ENCODE data around the gene KRTAP4-8.
"Not testable (repeated sequence)": the region's sequence is repeated elsewhere in the genome, so short reads cannot be mapped to it uniquely, and the experiment has no call there.

The KRTAP4-8 gene

GRCh38 chr17:41107941-41108450 is 10.1 kb upstream of the KRTAP4-8 start:
- no peak for DNase-seq

DNA sequence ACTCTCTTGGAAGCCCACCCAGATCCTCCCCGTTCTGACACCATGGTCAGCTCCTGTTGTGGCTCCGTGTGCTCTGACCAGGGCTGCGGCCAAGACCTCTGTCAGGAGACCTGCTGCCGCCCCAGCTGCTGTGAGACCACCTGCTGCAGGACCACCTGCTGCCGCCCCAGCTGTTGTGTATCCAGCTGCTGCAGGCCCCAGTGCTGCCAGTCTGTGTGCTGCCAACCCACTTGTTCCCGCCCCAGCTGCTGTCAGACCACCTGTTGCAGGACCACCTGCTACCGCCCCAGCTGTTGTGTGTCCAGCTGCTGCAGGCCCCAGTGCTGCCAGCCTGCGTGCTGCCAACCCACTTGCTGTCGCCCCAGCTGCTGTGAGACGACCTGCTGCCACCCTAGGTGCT is 7.4 kb upstream of the KRTAP4-8 start, which contains the start of gene KRTAP4-9:
KRTAP4-9 (plus strand) TSS at position 43 of the 400 bp plus-strand sequence; CDS start at position 43, 0 bp downstream.
- DNase-seq: not testable (repeated sequence)

DNA sequence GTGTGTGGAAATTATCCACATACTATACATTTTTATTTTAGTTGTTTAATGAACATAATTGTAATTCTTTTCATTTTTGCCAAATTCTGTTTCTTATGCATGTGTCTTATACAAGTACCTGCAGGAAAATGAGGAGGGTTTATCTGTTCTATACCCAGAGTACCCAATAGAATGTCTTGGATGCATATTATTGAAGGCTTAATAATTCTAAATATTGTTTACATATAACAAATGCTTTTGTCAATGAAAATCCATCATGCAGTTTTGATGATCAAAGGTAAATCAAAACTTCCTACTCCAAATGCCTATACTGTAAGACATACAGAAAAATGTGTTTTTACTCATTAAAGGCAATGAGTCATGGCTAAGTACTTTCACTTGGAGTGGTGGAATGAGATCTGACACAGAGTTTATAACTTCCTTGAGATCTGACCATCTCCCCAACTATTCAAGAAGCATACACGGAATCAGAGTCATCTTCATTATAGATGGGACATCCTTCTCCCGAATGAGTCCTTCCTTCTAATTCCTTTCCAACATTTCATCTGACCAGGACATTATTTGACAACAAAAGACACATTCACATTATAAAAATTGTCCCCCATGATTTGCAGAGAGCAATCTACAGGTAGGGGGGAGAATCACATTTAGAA is 6.6 kb upstream of the KRTAP4-8 start:
- not testable (repeated sequence) for DNase-seq

- no peak for DNase-seq
Observed at GRCh38 chr17:41103896-41104295, 6.0 kb upstream of the KRTAP4-8 start.

GRCh38 chr17:41101586-41102259 is 3.8 kb upstream of the KRTAP4-8 start, which contains the start of gene KRTAP4-16:
Gene KRTAP4-16, minus strand, starts transcription at chr17:41102209. Its CDS starts 0 bp downstream, at chr17:41102209.
- no peak for DNase-seq

- DNase-seq: not testable (repeated sequence)
Observed at GRCh38 chr17:41099682-41100480, 1.9 kb upstream of the KRTAP4-8 start.

DNA sequence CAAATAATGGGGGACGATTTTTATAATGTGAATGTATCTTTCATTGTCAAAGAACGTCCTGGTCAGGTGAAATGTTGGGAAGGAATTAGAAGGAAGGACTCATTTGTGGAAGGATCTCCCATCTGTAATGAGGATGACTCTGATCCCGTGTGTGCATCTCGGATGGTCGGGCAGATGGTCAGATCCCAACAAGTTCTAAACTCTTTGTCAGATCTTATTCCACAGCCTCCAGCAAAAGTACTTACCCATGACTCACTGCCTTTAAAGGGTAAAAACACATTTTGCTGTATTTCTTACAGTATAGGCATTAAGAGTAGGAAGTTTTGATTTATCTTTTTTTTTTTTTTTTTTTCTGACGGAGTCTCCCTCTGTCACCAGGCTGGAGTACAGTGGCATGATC is 539 bp upstream of the KRTAP4-8 start:
- no peak for DNase-seq

GRCh38 chr17:41096055-41096454 is 1.9 kb downstream of the KRTAP4-8 start:
- no peak for DNase-seq

- DNase-seq: not testable (repeated sequence)
Observed at GRCh38 chr17:41088760-41089352, 9.1 kb downstream of the KRTAP4-8 start.

DNA sequence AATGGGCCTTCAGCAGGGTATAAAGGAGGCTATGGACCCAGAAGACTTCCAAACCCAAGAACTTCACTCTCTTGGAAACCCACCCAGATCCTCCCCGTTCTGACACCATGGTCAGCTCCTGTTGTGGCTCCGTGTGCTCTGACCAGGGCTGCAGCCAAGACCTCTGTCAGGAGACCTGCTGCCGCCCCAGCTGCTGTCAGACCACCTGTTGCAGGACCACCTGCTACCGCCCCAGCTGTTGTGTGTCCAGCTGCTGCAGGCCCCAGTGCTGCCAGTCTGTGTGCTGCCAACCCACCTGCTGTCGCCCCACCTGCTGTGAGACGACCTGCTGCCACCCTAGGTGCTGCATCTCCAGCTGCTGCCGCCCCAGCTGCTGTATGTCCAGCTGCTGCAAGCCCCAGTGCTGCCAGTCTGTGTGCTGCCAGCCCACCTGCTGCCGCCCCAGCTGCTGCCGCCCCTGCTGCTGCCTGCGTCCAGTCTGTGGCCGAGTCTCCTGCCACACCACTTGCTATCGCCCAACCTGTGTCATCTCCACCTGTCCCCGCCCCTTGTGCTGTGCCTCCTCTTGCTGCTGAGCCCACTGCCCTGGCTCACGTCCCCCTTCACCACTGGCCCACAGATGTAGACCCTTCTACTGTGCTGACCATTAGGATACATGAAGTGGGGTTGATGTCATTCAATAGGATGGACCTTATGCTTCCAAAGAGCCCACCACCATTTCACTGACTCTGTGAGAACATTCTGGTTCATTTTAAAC is 13.7 kb downstream of the KRTAP4-8 start, which contains the start of gene KRTAP4-7:
KRTAP4-7 (plus strand) TSS at position 51 of the 757 bp plus-strand sequence; CDS start at position 108, 57 bp downstream.
- DNase-seq: not testable (repeated sequence)

DNA sequence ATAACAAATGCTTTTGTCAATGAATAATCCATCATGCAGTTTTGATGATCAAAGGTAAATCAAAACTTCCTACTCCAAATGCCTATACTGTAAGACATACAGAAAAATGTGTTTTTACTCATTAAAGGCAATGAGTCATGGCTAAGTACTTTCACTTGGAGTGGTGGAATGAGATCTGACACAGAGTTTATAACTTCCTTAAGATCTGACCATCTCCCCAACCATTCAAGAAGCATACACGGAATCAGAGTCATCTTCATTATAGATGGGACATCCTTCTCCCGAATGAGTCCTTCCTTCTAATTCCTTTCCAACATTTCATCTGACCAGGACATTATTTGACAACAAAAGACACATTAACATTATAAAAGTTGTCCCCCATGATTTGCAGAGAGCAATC is 14.5 kb downstream of the KRTAP4-8 start:
- DNase-seq: not testable (repeated sequence)

GRCh38 chr17:41082626-41083025 is 15.3 kb downstream of the KRTAP4-8 start:
- DNase-seq: no peak

DNA sequence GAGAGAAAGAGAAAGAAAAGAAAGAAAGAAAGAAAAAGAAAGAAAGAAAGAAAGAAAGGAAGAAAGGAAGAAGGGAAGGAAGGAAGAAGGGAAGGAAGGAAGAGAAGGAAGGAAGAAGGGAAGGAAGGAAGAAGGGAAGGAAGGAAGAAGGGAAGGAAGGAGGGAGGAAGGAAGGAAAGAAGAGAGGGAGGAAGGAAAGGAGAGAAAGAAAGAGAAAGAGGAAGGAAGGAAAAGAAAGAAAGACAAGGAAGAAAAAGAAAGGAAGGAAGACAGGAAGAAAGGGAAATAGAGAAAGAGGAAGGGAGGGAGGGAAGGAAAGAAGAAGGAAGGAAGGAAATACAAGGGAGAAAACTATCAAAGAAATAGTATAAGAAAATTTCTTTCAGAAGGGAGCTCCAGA is 21.2 kb downstream of the KRTAP4-8 start:
- no peak for DNase-seq

DNA sequence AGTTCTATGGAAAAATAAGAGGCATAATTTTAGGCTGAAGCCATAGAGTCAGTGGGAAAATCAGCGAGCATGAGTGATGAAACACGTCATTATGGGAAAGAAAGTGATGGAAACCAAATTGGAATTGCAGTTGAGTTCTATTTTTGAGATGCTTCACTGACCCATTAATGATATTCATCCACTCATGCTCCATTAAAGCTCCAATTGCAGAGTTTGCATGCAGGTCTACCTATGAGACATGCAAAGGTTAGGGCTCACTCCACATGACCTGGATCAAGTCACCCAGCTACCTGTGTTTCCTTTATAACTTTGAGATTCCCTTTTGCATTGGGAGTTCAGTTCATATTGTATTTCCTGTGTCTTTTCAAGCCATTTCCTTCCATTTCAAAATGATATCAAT is 24.3 kb downstream of the KRTAP4-8 start:
- DNase-seq: no peak

- no peak for DNase-seq
Observed at GRCh38 chr17:41071606-41072360, 26.2 kb downstream of the KRTAP4-8 start.

- DNase-seq: no peak
Observed at GRCh38 chr17:41069031-41069430, 28.9 kb downstream of the KRTAP4-8 start.

DNA sequence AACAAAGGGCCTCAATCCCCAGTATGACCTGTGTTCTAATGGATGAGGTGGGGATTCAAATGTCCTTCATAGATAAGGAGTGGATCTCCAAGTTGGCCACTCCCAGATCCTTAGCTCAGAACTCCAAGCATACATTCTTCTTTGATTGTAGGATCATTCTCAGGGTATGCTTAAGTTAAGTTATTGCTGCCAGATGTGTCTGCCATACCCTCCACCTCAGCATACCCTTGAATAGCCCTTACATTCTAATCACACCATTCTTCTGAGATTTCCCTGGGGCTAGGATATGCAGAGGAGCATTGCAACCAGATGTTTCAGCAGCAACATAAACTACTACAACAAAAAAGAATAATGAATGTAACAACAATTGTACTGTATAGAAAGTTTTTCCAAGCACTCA is 30.7 kb downstream of the KRTAP4-8 start:
- DNase-seq: no peak

GRCh38 chr17:41065829-41066624 is 31.9 kb downstream of the KRTAP4-8 start, which contains the start of gene KRTAP2-4:
Gene KRTAP2-4, minus strand, starts transcription at chr17:41065879. Its CDS starts 34 bp downstream, at chr17:41065845.
- no peak for DNase-seq

- not testable (repeated sequence) for DNase-seq
Observed at GRCh38 chr17:41065016-41065689, 32.8 kb downstream of the KRTAP4-8 start.
